ENCODE results near the gene WASF3.

The WASF3 gene

GRCh38 chr13:26585136-26585535 is 27.7 kb downstream of the WASF3 start:
- H3K36me3 ChIP-seq (ENCODE audit: insufficient read depth, low read length): no peaks in the 10 kb centered on the region
- no peak overlapping the region for H2AFZ ChIP-seq (ENCODE audit: low read depth, low read length)
- H3K4me2 ChIP-seq (ENCODE audit: insufficient read depth, low read length): no peak overlapping the region
- no peaks in the 10 kb centered on the region for H3K79me2 ChIP-seq (ENCODE audit: insufficient read depth, low read length)
- H3K9ac ChIP-seq (ENCODE audit: low read depth, low read length): no peak overlapping the region
- ATAC-seq (ENCODE audit: insufficient read depth, low read depth) (no peak), DNase-seq (no peak)
- no peaks in the 10 kb centered on the region for H4K20me1 ChIP-seq (ENCODE audit: insufficient read depth, low read length)
- no peaks in the 10 kb centered on the region for H3K9me3 ChIP-seq (ENCODE audit: insufficient read depth, low read length, severe bottlenecking)
- H3K4me1 ChIP-seq (ENCODE audit: insufficient read depth, low read length): no peaks in the 10 kb centered on the region
- TF ChIP-seq EZH2 (IDR thresholded peaks at IDR 0.05; ENCODE audit: borderline replicate concordance, low read depth, low read length, severe bottlenecking): no peak
- no peak for TF ChIP-seq CTCF (IDR thresholded peaks at IDR 0.05; ENCODE audit: borderline replicate concordance, extremely low read depth, low read length, poor library complexity, severe bottlenecking)
- H3K27me3 ChIP-seq (ENCODE audit: insufficient read depth, low read length, poor library complexity): peaks cover 28% of the 10 kb centered on the region
- H3K27ac ChIP-seq (ENCODE audit: low read length): no peak overlapping the region
- H3K4me3 ChIP-seq (ENCODE audit: low read depth in 1 of 2, low read length in 2 of 2): no peak overlapping the region

- DNase-seq (no peak), ATAC-seq (ENCODE audit: insufficient read depth, low read depth) (no peak)
- H3K27me3 ChIP-seq (ENCODE audit: insufficient read depth, low read length, poor library complexity): peaks cover 37% of the 10 kb centered on the region
- no peaks in the 10 kb centered on the region for H3K4me1 ChIP-seq (ENCODE audit: insufficient read depth, low read length)
- H3K4me2 ChIP-seq (ENCODE audit: insufficient read depth, low read length): no peak overlapping the region
- no peaks in the 10 kb centered on the region for H3K79me2 ChIP-seq (ENCODE audit: insufficient read depth, low read length)
- TF ChIP-seq EZH2 (IDR thresholded peaks at IDR 0.05; ENCODE audit: borderline replicate concordance, low read depth, low read length, severe bottlenecking) (no peak), CTCF (IDR thresholded peaks at IDR 0.05; ENCODE audit: borderline replicate concordance, extremely low read depth, low read length, poor library complexity, severe bottlenecking) (no peak)
- H3K27ac ChIP-seq (ENCODE audit: low read length): no peak overlapping the region
- H4K20me1 ChIP-seq (ENCODE audit: insufficient read depth, low read length): no peaks in the 10 kb centered on the region
- H2AFZ ChIP-seq (ENCODE audit: low read depth, low read length): no peak overlapping the region
- H3K36me3 ChIP-seq (ENCODE audit: insufficient read depth, low read length): no peaks in the 10 kb centered on the region
- H3K9me3 ChIP-seq (ENCODE audit: insufficient read depth, low read length, severe bottlenecking): no peaks in the 10 kb centered on the region
- H3K4me3 ChIP-seq (ENCODE audit: low read depth in 1 of 2, low read length in 2 of 2): no peak overlapping the region
- H3K9ac ChIP-seq (ENCODE audit: low read depth, low read length): no peak overlapping the region
These were observed 29.8 kb downstream of the WASF3 start for GRCh38 chr13:26587251-26587650.

GRCh38 chr13:26589226-26589625 is 31.7 kb downstream of the WASF3 start:
- Histone ChIP-seq H4K20me1 (ENCODE audit: insufficient read depth, low read length) (no peaks in the 10 kb centered on the region), H3K27me3 (ENCODE audit: insufficient read depth, low read length, poor library complexity) (peaks cover 31% of the 10 kb centered on the region), H3K4me3 (ENCODE audit: low read depth in 1 of 2, low read length in 2 of 2) (no peak overlapping the region), H3K27ac (ENCODE audit: low read length) (no peak overlapping the region), H3K4me1 (ENCODE audit: insufficient read depth, low read length) (no peaks in the 10 kb centered on the region), H3K9me3 (ENCODE audit: insufficient read depth, low read length, severe bottlenecking) (no peaks in the 10 kb centered on the region), H2AFZ (ENCODE audit: low read depth, low read length) (no peak overlapping the region), H3K36me3 (ENCODE audit: insufficient read depth, low read length) (no peaks in the 10 kb centered on the region), H3K9ac (ENCODE audit: low read depth, low read length) (no peak overlapping the region), H3K4me2 (ENCODE audit: insufficient read depth, low read length) (no peak overlapping the region), H3K79me2 (ENCODE audit: insufficient read depth, low read length) (no peaks in the 10 kb centered on the region)
- no peak for TF ChIP-seq CTCF (IDR thresholded peaks at IDR 0.05; ENCODE audit: borderline replicate concordance, extremely low read depth, low read length, poor library complexity, severe bottlenecking)
- no peak for TF ChIP-seq EZH2 (IDR thresholded peaks at IDR 0.05; ENCODE audit: borderline replicate concordance, low read depth, low read length, severe bottlenecking)
- no peak for ATAC-seq (ENCODE audit: insufficient read depth, low read depth)
- DNase-seq: no peak

DNA sequence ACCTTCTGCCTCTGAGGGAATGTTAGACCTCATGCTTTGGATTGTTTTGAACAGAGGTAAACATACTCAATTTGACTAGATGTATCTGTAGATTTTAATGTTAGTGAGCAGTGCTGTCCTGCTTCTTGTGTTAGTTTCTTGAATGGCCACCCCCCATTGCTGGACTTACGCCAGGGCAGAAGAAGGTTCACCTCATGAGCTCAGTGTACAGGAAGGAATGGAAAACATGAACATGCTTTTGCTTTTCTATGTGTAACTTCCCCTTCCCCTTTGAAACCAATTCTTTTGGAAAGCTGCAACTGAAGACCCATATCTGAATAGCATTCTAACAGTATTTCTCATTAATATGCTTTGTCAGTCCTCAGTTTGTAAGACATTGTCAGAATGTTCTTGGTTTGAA is 32.3 kb downstream of the WASF3 start:
- Histone ChIP-seq H4K20me1 (ENCODE audit: insufficient read depth, low read length) (no peaks in the 10 kb centered on the region), H3K36me3 (ENCODE audit: insufficient read depth, low read length) (no peaks in the 10 kb centered on the region), H3K79me2 (ENCODE audit: insufficient read depth, low read length) (no peaks in the 10 kb centered on the region), H3K27me3 (ENCODE audit: insufficient read depth, low read length, poor library complexity) (peaks cover 31% of the 10 kb centered on the region), H3K4me1 (ENCODE audit: insufficient read depth, low read length) (no peaks in the 10 kb centered on the region), H3K4me3 (ENCODE audit: low read depth in 1 of 2, low read length in 2 of 2) (no peak overlapping the region), H3K9ac (ENCODE audit: low read depth, low read length) (no peak overlapping the region), H3K4me2 (ENCODE audit: insufficient read depth, low read length) (no peak overlapping the region), H3K9me3 (ENCODE audit: insufficient read depth, low read length, severe bottlenecking) (no peaks in the 10 kb centered on the region), H3K27ac (ENCODE audit: low read length) (no peak overlapping the region), H2AFZ (ENCODE audit: low read depth, low read length) (no peak overlapping the region)
- DNase-seq: no peak
- TF ChIP-seq CTCF (IDR thresholded peaks at IDR 0.05; ENCODE audit: borderline replicate concordance, extremely low read depth, low read length, poor library complexity, severe bottlenecking): no peak
- no peak for TF ChIP-seq EZH2 (IDR thresholded peaks at IDR 0.05; ENCODE audit: borderline replicate concordance, low read depth, low read length, severe bottlenecking)
- no peak for ATAC-seq (ENCODE audit: insufficient read depth, low read depth)

Measured in DND-41 (cell line).